HG02763 (cell line): ENCODE measurements around the gene CRTC1.
"Not testable (repeated sequence)": the region's sequence is repeated elsewhere in the genome, so short reads cannot be mapped to it uniquely, and the experiment has no call there.

Source experiments
- ATAC-seq: cut with Tn5 transposase; IDR thresholded peaks from one replicate; pipeline ENCODE4 v1.9.1; 2021; ENCODE audit warnings: mild to moderate bottlenecking, moderate library complexity; ENCODE audit not compliant: unreplicated experiment

The CRTC1 gene

DNA sequence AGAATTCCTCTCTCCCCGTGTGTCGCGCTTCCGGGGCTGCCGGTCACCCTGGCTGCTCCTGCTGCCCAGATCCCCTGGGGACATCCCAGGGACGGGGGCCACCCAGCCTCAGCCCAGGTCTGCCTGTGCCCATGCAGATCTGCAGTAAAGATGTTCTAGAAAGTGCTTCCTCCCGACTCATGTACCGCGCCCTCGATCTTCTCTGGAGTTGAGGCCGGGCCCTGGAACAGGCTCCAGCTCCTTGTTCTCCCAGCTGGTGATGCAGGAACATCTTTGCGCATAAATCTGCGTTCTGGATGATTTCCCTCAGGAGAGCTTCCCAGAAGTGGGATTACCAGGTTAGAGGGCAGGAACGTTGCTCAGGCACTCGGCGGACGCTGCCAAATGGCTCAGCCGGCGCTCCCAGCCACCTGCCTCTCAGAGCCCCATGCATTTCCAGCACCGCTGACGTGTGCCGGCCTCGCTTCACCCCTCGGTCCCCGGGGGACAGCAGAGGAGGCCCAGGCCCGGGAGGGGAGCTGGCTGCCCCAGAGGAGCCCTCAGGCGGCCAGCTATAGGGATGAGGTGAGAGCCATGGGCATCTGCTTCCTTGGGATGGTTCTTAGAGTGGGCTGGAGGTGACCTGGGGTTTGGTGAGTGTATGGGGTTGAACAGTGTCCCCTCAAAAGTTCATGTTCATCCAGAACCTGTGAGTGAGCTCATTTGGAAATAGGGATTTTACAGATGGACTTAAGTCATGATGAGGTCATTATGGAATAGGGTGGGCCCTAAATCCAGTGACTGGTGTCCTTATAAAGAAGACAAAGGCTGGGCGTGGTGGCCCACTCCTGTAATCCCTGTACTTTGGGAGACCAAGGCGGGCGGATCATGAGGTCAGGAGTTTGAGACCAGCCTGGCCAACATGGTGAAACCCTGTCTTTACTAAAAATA is 42.6 kb downstream of the CRTC1 start:
- no peak for ATAC-seq

DNA sequence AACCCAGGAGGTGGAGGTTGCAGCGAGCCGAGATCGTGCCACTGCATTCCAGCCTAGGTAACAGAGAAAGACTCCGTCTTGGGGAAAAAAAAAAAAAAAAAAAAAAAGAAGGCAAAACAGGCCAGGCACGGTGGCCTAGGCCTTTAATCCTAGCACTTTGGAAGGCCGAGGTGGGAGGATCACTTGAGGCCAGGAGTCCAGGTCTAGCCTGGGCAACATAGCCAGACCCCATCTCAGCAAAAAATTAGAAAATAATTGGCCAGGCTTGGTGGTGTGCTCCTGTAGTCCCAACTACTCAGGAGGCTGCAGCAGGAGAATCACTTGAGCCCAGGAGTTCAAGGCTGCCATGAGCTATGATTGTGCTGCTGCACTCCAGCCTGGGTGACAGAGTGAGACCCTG is 43.4 kb downstream of the CRTC1 start:
- ATAC-seq: no peak

DNA sequence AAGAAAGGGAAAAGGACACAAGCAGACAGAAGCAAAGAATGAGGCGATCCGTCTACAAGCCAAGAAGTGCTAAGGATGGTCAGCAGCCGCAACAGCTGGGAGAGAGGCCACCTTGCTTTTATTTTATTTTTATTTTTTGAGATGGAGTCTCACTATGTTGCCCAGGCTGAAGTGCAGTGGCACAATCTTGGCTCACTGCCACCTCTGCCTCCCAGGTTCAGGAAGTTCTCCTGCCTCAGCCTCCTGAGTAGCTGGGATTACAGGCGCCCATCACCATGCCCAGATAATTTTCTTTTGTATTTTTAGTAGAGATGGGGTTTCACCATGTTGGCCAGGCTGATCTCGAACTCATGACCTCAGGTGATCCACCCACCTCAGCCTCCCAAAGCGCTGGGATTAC is 44.1 kb downstream of the CRTC1 start:
- not testable (repeated sequence) for ATAC-seq

DNA sequence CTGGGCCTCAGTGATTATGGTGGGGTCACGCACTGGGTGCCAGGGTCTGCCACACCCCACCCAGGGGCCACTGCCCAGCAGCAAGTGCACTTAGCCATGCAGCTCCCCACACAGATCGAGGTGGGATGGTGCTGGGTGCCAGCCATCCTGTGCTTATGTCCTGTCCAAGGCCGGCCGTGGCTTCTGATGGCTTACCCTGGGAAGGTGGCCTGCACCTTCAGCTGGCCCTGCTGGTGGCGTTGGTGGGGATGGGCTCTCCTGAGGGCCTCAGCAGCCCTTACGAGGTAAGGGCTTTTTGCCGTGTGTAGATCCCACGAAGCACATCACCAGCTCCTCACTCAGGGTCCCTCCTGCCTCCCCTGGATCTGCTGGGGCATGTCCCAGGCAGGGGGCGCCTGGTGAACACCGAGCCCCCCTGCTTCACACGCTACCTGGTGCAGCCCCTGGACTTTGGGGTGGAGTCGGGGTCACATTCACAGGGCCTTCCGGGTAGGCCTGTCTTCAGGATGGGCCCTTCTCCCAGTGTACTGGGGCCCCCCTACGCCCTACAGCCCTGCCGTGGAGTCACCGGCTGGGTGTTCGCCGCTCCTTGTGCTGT is 46.6 kb downstream of the CRTC1 start:
- ATAC-seq: no peak

DNA sequence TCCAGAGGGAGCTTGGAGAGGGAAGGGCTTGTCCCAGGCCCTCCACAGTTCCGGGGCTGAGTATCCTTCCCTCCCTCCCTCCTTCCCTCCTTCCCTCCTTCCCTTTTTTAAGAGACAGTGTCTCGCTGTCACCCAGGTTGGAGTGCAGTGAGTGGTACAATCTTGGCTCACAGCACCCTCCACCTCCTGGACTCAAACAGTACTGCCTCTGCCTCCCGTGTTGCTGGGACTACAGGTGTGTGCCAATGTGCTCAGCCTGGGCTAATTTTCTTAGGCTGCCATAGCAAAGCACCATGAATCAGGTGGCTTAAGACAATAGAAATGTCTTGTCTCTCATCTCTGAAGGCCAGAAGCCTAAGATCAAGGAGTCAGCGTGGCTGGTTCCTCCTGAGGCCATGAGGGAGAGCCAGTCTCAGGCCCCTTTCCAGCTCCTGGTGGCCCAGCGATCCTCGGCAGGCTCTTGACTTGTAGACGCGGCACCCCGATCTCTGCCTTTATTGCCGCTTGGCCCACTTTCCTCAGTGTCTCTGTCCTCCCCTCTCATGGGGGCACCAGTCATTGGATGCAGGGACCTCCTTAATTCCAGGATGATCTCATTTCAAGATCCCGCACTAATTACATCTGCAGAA is 47.5 kb downstream of the CRTC1 start:
- ATAC-seq: no peak

DNA sequence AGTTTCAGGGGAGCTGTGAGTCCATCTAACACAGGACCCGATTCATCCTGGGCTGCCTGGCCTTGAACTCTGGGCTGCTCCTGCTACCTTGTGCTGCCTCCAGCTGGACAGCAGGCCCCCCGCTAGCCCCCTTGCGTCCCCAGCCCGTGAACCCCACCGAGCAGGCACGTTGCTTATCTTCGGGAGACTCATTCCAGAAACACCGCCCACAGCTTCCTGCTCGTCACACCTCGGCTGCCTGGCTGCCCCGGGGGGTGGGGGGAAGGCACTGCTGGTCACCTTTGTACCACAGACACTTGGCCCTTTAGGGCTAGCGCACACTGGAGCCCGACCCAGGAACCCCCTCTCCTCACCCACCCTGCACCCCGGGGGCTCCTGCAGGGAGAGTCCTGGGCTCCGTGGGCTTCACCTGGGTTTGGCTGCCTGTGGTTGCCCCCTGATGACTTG is 48.1 kb downstream of the CRTC1 start:
- ATAC-seq: no peak

DNA sequence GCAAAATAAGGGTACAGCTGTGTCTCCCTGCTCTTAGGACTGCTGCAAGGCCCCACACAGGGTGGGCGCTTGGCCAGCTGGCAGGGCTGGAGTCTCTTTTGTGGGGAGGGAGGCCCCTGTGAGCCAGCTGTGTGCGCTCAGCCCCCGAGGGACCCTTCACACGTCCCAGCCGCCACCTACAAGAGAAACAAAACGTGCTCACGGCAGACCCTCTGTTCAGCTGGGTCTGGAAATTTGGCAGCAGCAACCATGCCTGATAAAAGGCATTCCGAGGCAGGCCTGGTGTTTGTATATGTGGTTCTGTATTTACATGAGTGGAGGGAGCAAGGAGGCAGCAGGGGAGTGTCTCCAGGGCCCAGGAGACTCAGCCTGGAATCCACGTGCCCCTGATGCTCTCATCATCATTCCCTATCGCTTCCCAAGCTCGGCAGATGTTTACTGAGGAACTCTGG is 49.7 kb downstream of the CRTC1 start:
- no peak for ATAC-seq

DNA sequence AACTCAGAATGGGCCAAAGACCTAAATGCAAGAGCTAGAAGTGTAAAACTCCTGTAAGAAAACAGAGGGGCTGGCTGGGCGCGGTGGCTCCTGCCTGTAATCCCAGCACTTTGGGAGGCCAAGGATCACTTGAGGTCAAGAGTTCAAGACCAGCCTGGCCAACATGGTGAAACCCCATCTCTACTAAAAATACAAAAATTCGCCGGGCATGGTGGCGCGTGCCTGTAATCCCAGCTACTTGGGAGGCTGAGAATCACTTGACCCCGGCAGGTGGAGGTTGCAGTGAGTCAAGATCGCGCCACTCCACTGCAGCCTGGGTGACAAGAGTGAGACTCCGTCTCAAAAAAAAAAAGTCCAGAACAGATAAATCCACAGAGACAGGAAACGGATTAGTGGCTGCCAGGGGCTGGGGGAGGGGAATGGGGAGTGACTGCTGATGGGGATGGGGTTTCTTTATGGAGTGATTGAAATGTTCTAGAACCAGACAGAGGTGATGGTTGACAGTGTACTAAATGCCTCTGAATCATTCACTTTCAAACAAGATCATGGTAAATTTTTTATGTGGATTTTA is 50.4 kb downstream of the CRTC1 start:
- ATAC-seq: not testable (repeated sequence)

DNA sequence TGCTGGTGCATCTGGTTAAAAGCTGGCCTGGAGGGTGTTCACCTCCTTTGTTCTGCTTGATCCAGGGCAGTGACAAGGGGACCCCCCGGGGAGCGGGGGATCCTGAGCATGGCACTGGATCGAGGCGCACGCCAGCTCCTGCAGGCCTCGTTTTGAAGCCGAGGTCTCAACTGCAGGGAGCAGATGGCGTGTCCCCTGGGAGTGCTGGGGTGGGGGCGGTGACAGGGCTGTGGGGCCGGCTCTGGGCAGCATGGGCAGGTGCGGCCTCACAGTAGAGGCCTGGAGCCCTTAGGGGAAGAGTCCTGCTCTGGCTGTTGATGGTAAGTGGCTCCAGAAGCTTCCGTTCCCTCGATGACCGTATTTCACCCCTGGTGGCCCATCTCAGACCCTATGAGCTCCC is 51.8 kb downstream of the CRTC1 start:
- ATAC-seq: no peak

DNA sequence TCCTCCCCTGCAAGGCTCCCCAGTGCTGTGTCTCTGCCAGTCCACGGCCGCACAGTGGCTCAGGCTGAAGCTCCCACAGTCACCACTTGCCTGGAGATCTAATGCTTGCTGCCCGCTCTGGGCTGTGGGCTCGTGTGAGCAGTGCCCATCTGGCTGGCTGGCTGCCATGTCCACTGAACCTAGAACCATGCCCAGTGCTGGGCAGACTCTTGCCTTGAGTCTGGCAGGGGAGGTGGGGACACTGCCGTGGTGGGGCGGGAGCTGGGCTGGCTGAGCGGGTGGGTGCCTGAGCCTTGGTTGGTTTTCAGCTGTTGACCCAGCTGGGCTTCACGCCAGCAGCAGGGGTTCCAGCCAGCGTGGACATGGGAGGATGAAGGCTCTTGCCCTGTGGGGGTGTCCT is 52.3 kb downstream of the CRTC1 start:
- no peak for ATAC-seq

DNA sequence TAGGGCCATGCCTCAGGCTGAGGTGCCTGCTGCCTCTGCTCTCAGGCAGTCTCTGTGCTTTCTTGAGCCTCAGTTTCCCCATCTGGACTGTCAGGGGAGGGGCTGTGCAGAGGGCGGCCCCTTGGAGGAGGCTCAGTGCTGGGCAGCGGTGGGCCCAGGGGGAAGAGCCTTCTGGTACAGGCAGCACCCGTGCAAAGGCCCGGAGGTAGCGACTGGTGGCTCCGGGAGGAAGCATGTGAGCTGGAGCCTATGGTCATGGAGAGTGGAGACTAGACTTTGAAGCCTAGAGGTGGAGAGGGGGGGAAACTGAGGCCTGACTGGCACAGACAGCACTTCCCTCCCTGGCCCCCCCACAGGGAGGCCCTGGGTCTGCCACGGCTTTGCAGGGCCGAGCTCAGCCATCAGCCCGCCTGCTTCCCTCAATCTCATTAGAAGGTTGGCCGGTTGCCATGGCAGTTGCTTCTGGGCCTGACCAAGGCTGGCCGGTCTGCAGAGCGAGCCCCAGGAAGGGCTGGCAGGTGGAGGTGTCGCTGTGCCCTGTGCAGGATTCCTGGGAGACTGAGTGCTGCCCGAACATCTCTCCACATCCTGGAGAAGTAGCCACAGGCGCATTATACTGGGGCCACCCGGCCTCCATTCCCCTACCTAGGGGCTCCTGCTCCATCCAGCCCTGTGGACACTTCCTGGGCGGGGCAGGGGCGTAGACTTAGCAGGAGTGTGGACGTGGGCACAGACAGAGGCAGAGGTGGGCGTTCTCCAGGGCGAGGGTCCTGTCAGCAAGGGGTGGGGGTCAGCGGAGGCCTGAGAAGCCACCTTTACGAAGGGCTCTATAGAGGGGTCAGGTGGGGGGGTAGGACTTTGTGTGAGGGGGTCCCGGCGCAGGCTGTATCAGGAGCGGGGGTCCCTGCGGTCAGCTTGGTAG is 53.2 kb downstream of the CRTC1 start:
- ATAC-seq: no peak

DNA sequence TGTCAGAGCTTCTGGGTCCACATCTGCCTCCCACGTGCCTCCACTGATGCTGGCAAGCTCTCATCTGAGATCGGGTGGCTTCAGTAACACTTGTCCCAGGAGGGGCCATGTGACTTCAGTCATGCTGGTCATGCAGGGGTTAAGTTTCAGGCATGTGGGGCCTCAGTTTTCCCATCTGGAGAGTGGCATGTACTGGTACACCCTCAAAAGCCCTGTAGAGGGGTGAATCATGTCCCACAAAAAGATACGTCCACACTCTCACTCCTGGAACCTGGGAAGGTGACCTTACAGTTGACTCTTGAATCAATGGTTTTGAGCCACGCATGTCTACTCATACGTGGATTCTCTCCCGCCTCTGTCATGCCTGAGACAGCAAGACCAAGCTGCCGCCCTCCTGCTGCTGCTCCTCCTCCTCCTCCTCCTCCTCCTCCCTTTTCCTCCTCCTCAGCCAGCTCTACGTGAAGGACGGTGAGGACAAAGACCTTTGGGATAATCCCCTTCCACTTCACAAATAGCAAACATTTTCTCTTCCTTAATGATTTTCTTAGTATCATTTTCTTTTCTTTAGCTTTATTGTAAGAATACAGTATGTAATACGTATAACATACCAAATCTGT is 54.0 kb downstream of the CRTC1 start:
- ATAC-seq: no peak

DNA sequence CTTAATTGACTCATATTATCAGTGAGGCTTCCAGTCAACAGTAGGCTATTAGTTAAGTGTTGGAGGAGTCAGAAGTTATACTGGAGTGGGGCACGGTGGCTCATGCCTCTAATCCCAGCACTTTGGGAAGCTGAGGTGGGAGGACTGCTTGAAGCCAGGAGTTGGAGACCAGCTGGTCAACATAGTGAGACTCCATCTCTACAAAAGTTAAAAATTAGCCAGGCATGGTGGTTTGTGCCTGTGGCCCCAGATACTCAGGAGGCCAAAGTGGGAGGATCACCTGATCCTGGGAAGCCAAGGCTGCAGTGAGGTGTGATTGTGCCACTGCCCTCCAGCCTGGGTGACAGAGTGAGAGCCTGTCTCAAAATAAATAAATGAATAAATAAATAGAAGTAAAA is 54.5 kb downstream of the CRTC1 start:
- ATAC-seq: no peak

DNA sequence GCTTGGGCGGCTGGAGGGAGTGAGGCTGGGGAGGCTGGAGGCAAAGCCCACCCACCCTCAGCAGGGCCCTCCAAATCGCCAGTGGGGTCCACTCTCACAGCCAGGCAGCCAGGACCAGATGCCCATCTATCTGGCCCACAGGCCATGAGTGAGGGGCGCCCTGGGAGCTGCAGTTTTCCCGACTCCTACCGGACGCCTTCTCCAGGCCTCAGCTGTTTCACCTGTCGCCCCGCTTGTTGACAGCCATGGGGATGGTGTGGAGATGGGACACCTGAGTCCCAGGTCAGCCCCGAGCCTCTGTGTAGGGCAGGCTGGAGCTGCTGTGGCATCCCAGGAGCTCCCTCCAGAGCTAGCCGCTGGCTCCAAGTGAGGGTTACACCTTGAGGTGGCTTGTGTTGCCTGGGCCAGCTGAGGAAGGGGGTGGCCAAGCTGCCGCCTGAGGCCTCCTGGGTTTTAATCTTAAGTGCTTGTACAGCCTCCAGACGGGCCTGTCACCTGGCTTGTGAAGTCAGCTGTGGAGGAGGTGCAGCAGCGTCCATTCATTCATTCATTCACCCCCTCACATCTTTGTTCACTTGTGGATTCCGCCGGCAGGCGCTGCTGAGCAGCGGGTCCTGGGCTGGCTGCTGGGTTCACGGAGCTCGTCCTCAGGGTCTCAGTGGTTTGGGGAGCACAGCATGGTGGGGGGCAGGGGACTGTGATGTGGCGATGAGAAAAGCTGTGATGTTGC is 55.6 kb downstream of the CRTC1 start:
- no peak for ATAC-seq

DNA sequence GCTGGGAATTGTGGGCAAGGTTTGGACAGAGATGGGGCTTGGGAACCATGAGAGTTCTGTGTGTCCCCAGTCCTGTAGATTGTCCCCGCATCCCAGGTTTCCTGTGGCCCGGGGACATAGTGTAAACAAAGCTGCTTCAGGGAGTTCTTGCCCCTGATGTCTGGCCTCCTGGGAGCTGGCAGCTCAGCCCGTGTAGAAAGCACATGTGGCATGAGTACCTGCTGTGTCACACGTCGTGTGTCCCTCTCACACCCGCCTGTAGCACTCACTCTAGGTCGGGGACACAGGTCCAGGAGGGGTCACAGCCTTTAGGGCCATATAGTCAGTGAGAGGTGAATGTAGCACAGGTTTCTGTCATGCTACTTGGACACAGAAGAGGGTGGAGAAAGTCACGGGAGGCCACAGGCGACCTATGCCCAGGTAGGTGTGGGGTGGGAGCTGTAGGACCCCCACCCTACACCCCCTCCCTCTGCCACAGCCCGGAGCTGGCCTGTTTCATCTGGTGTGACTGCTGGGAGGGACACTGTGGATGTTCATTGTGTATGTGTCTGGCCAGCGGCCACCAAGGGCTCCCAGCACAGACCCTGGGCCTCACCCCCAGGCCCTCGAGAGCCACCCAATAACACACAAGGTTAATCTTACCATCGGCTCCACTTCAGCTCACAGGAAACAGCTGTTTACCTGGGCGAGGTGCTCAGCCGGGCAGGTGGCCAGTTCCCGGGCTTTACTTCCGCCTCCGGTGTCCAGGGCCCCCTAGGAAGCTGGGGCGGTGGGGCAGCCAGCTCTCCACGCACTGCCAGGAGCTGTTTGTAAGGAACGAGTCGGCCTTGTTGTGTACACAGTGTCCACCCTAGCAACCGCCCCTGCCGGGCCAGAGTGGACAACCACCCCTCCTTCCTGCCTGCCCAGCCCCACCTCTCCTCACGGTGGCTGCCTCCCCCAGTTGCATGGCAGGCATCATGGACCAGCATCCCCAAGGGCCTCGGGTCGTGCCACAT is 57.9 kb downstream of the CRTC1 start:
- no peak for ATAC-seq

DNA sequence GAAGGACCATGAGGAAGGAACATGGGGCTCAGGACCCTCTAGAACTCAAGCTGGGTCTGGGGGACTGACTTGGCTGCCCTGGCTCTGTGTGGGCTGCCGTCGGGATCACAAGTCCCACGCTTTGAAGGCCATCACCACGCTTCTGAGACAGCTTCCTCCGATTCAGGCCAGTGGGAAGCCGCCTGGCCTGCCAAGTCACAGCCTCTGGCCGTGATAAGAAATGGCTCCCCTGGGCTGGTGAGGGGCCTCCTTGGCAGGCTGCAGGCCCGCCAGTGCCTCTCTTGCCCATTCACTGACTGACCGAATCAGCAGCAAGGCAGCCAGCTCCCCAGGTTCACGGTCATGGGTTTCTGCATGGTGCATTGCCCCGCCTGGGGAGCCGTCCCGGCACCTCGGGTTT is 58.8 kb downstream of the CRTC1 start:
- no peak for ATAC-seq

DNA sequence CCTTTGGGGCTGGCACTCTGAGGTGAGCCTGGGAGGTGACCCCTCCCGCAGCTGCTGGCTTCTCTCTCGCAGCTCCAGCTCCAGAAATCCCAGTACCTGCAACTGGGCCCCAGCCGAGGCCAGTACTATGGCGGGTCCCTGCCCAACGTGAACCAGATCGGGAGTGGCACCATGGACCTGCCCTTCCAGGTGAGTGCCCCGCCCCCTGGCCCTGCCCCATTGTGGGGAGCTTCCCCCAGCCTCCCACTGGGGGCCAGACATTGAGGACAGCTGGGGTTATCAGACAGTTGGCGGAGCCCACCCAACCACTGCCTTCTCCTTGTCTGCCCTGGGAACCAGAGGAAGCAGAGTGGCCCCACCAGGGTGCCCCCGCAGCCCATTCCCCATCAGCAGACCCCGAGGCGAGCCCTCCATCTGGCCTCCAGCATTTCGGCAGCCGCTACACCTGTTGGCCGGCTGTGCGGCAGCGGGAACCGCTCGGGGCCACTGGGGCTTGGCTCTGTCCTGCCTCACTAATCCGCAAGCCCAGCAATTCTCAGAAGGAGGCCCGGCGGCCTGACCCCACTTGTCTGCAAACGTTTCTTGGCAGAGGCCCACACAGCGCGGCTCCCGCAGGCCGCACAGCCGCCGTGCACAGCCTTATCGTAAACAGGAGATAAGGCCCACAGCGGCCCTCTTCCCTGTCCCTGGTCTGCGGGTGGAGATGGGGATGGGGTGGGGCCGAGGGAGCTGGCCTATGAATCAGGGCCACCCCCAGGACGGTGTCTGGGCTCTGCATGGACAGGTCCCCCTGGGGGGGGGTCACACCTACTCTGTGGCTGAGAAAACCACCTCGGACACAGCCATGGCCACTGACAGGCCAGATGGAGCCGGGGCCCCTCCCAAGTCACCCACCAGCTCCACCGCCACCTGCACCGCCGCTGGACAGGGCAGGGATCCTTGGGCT is 59.6 kb downstream of the CRTC1 start:
- ATAC-seq: no peak
